ENCODE data around the gene EPHB1. TPM values are rescaled to one million over a fixed set of nuclear protein-coding genes. Genes with fewer than 3 reads are reported as not detected.

The EPHB1 gene
- total and polyA plus RNA-seq, 2 experiments from 2014 or later, result 0.43 to 0.81 TPM

DNA sequence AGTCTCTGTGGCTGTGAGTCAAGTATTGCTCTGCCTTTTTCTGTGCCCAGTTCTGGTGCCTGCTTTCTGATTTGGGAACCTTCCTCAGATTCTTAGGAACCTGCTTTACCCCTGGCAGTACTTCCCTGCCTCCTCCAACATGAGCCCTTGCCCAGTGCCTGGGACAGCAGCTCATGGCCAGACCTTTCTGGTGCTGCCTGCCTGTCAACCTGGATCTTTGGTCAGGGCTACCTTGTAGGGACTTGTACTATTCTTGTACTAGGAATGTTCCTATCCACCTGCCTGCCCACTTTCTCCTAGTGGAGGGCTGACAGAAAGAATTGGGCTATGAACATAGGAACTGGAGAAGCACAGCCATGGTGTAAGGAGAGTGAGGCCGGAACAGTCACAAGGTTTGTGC lies 28.8 kb upstream of the EPHB1 start:
- in situ Hi-C loops (cut with MboI), result no loop called here
- Histone ChIP-seq H2AFZ (no peak overlapping the region), H3K9me3 (ENCODE audit: low read depth) (no peaks in the 10 kb centered on the region), H3K79me2 (ENCODE audit: insufficient read depth) (no peaks in the 10 kb centered on the region), H3K27me3 (replicated peaks; ENCODE audit: insufficient read depth) (no peaks in the 10 kb centered on the region), H3K4me3 (no peak overlapping the region), H3K4me2 (ENCODE audit: unreplicated experiment) (no peak overlapping the region), H3K9me2 (ENCODE audit: insufficient read depth) (no peaks in the 10 kb centered on the region), H3K36me3 (ENCODE audit: low read depth) (no peaks in the 10 kb centered on the region), H3K9ac (no peak overlapping the region), H3K27ac (no peak overlapping the region), H4K20me1 (ENCODE audit: insufficient read depth) (no peaks in the 10 kb centered on the region), H3K4me1 (ENCODE audit: insufficient read depth) (no peaks in the 10 kb centered on the region), H3F3A (ENCODE audit: insufficient read depth) (no peaks in the 10 kb centered on the region)
- no peak for TF ChIP-seq EZH2phosphoT487 (IDR thresholded peaks at IDR 0.05; ENCODE audit: insufficient read depth, low read depth)
- no peak for TF ChIP-seq EZH2 (IDR thresholded peaks at IDR 0.05; ENCODE audit: insufficient read depth, poor library complexity, severe bottlenecking)
- WGBS, 2 experiments (ENCODE audit: low coverage in 1 of 2, low lambda C conversion rate in 2 of 2, missing lambda C conversion rate in 2 of 2), result 44 to 53% methylated on average over 1 of the region's 1 CpG
- DNase-seq, result no peak

DNA sequence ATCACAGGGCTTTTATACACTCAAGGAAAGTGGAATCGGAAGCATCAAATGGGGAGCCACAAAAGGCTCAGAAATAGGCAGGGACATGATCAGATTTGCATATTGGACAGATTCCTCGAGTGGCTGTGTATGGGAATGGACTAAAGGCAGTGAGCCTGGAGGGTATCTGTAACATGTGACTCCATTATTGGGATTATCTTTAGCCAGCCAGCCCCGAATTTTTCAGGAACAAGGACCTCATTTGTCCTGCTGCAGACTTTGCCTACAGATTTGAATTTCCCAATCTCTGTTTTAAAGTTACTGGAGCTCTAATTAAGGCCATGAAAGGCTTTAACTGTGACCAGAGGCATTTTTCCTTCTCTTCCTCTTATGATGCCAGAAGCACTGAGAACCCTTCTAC lies 26.9 kb upstream of the EPHB1 start:
- in situ Hi-C loops (cut with MboI), result no loop called here
- Histone ChIP-seq H3K4me2 (ENCODE audit: unreplicated experiment) (no peak overlapping the region), H3K36me3 (ENCODE audit: low read depth) (no peaks in the 10 kb centered on the region), H3K9ac (no peak overlapping the region), H3F3A (ENCODE audit: insufficient read depth) (no peaks in the 10 kb centered on the region), H3K79me2 (ENCODE audit: insufficient read depth) (no peaks in the 10 kb centered on the region), H3K9me3 (ENCODE audit: low read depth) (no peaks in the 10 kb centered on the region), H3K4me1 (ENCODE audit: insufficient read depth) (no peaks in the 10 kb centered on the region), H3K27ac (no peak overlapping the region), H3K27me3 (replicated peaks; ENCODE audit: insufficient read depth) (no peaks in the 10 kb centered on the region), H4K20me1 (ENCODE audit: insufficient read depth) (no peaks in the 10 kb centered on the region), H3K4me3 (no peak overlapping the region), H2AFZ (no peak overlapping the region), H3K9me2 (ENCODE audit: insufficient read depth) (no peaks in the 10 kb centered on the region)
- WGBS, 2 experiments (ENCODE audit: low coverage in 1 of 2, low lambda C conversion rate in 2 of 2, missing lambda C conversion rate in 2 of 2), result 17 to 23% methylated on average over 3 of the region's 3 CpGs
- no peak for DNase-seq
- TF ChIP-seq EZH2 (IDR thresholded peaks at IDR 0.05; ENCODE audit: insufficient read depth, poor library complexity, severe bottlenecking) (no peak), EZH2phosphoT487 (IDR thresholded peaks at IDR 0.05; ENCODE audit: insufficient read depth, low read depth) (no peak)

DNA sequence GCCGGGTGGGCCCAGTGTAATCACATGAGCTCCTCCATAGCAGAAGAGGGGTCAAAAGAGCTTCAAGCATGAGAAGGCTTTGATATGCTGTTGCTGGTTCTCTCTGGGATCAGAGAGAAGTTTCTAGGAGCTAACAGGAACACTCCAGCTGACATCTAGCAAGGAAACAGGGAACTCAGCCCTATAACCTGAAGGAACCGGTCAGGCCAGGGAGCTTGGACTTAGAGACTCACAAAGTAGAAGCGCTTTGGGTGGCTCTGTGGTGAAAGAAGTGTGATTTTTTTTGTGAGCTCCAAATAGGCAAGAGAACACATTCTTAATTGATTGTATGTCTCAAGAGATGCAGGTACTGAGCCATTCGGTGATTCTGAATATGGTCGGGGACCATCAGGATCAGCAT lies 26.2 kb upstream of the EPHB1 start:
- DNase-seq, result no peak
- Histone ChIP-seq H2AFZ (no peak overlapping the region), H3K4me3 (no peak overlapping the region), H3K27me3 (replicated peaks; ENCODE audit: insufficient read depth) (no peaks in the 10 kb centered on the region), H3K27ac (no peak overlapping the region), H3K36me3 (ENCODE audit: low read depth) (no peaks in the 10 kb centered on the region), H3K9ac (no peak overlapping the region), H3K79me2 (ENCODE audit: insufficient read depth) (no peaks in the 10 kb centered on the region), H3K9me2 (ENCODE audit: insufficient read depth) (no peaks in the 10 kb centered on the region), H3K4me1 (ENCODE audit: insufficient read depth) (no peaks in the 10 kb centered on the region), H3K4me2 (ENCODE audit: unreplicated experiment) (no peak overlapping the region), H3F3A (ENCODE audit: insufficient read depth) (no peaks in the 10 kb centered on the region), H3K9me3 (ENCODE audit: low read depth) (no peaks in the 10 kb centered on the region), H4K20me1 (ENCODE audit: insufficient read depth) (no peaks in the 10 kb centered on the region)
- WGBS, 2 experiments (ENCODE audit: low coverage in 1 of 2, low lambda C conversion rate in 2 of 2, missing lambda C conversion rate in 2 of 2), result 92 to 93% methylated on average over 5 of the region's 5 CpGs
- in situ Hi-C loops (cut with MboI), result no loop called here
- no peak for TF ChIP-seq EZH2 (IDR thresholded peaks at IDR 0.05; ENCODE audit: insufficient read depth, poor library complexity, severe bottlenecking)
- TF ChIP-seq EZH2phosphoT487 (IDR thresholded peaks at IDR 0.05; ENCODE audit: insufficient read depth, low read depth), result no peak

DNA sequence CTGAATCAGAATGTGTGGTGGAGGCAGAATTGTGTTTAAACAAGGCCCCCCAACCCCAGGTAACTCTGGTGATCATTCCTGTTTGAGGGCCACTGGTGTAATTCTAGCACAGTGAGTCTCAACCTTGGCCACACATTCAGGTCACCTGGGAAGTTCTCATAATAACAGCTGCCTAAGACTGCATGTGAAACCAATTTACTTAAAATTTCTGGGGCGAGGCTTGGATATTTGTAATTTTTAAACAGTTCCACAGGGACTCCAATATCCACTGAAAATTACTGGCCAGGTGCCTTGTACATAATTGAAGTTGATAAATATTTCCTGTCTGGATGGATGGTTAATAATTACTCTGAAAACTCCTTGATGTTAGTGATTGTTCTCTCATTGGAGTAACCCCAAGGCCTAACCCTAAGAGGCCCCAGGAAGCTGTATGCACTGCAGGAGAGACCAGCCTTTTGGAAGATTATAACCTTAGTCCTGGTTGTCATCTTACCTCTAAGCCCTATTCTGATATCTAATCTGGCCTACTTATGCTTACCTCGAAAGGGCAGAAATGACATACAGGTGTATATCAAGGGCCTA lies 25.7 kb upstream of the EPHB1 start:
- Histone ChIP-seq H3K9me2 (ENCODE audit: insufficient read depth) (no peaks in the 10 kb centered on the region), H3K79me2 (ENCODE audit: insufficient read depth) (no peaks in the 10 kb centered on the region), H2AFZ (no peak overlapping the region), H4K20me1 (ENCODE audit: insufficient read depth) (no peaks in the 10 kb centered on the region), H3K4me1 (ENCODE audit: insufficient read depth) (no peaks in the 10 kb centered on the region), H3K27ac (no peak overlapping the region), H3F3A (ENCODE audit: insufficient read depth) (no peaks in the 10 kb centered on the region), H3K27me3 (replicated peaks; ENCODE audit: insufficient read depth) (0 out of 2 replicates have a peak, but pooled peaks cover 1% of the 10 kb centered on the region), H3K9ac (no peak overlapping the region), H3K4me2 (ENCODE audit: unreplicated experiment) (no peak overlapping the region), H3K4me3 (no peak overlapping the region), H3K9me3 (ENCODE audit: low read depth) (no peaks in the 10 kb centered on the region), H3K36me3 (ENCODE audit: low read depth) (no peaks in the 10 kb centered on the region)
- in situ Hi-C loops (cut with MboI), result no loop called here
- DNase-seq, result no peak
- WGBS, 2 experiments (ENCODE audit: low coverage in 1 of 2, low lambda C conversion rate in 2 of 2, missing lambda C conversion rate in 2 of 2), result 52 to 55% methylated on average over 2 of the region's 2 CpGs
- TF ChIP-seq EZH2phosphoT487 (IDR thresholded peaks at IDR 0.05; ENCODE audit: insufficient read depth, low read depth) (no peak), EZH2 (IDR thresholded peaks at IDR 0.05; ENCODE audit: insufficient read depth, poor library complexity, severe bottlenecking) (no peak)

DNA sequence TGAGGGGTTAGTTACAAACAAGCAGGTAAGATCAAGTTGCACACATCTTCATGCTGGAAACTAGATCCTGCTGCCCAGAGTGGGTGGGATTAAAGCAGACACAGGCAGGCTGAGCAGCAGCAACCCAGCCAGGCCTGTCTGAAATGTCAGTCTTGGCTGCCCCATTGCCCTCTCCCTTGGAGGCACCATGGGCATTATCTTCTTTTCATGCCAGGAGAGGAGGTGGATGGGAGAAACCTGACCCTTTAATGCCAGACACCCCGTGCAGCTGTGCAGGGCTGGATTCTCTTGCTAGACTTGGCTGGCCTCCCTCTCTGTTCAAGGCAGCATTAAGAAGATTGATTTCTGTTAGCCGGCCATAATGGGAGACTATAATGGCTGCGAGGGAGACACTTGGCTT lies 23.0 kb upstream of the EPHB1 start:
- no peaks in the 10 kb centered on the region for H3K4me1 ChIP-seq (ENCODE audit: insufficient read depth)
- H3K4me2 ChIP-seq (ENCODE audit: unreplicated experiment), result no peak overlapping the region
- no peak overlapping the region for H2AFZ ChIP-seq

More for the DNA sequence above, 23.0 kb upstream of the EPHB1 start:
- no peaks in the 10 kb centered on the region for H3K9me2 ChIP-seq (ENCODE audit: insufficient read depth)
- no peaks in the 10 kb centered on the region for H3K79me2 ChIP-seq (ENCODE audit: insufficient read depth)
- no peak overlapping the region for H3K9ac ChIP-seq
- DNase-seq, result no peak
- no peaks in the 10 kb centered on the region for H4K20me1 ChIP-seq (ENCODE audit: insufficient read depth)
- WGBS, 2 experiments (ENCODE audit: low coverage in 1 of 2, low lambda C conversion rate in 2 of 2, missing lambda C conversion rate in 2 of 2), result 18 to 24% methylated on average over 3 of the region's 3 CpGs
- H3K36me3 ChIP-seq (ENCODE audit: low read depth), result no peaks in the 10 kb centered on the region
- 0 out of 2 replicates have a peak, but pooled peaks cover 4% of the 10 kb centered on the region for H3K27me3 ChIP-seq (replicated peaks; ENCODE audit: insufficient read depth)
- in situ Hi-C loops (cut with MboI), result no loop called here
- H3F3A ChIP-seq (ENCODE audit: insufficient read depth), result no peaks in the 10 kb centered on the region
- H3K9me3 ChIP-seq (ENCODE audit: low read depth), result no peaks in the 10 kb centered on the region
- H3K4me3 ChIP-seq, result no peak overlapping the region
- TF ChIP-seq EZH2 (IDR thresholded peaks at IDR 0.05; ENCODE audit: insufficient read depth, poor library complexity, severe bottlenecking), result no peak
- no peak for TF ChIP-seq EZH2phosphoT487 (IDR thresholded peaks at IDR 0.05; ENCODE audit: insufficient read depth, low read depth)
- no peak overlapping the region for H3K27ac ChIP-seq
